WTC11 (cell line): Measurements from ENCODE around the gene SMIM38.

Experiments
- ATF1 ChIP-seq: sonication (generic); formaldehyde crosslinking; IDR thresholded peaks from 2 replicates; pipeline ENCODE4 v1.8.1; 2023; ENCODE audit warnings: mild to moderate bottlenecking, moderate library complexity, missing genetic modification reagents
- CREB1 ChIP-seq: sonication (generic); formaldehyde crosslinking; IDR thresholded peaks from 2 replicates; pipeline ENCODE4 v1.8.0; 2023; ENCODE audit warnings: mild to moderate bottlenecking, missing genetic modification reagents
- ETV6 ChIP-seq: sonication (generic); formaldehyde crosslinking; IDR thresholded peaks from 2 replicates; pipeline ENCODE4 v1.8.1; 2022; ENCODE audit warnings: mild to moderate bottlenecking, missing genetic modification reagents
- TEAD4 ChIP-seq: sonication (generic); formaldehyde crosslinking; IDR thresholded peaks from 2 replicates; pipeline ENCODE4 v1.8.0; 2022; ENCODE audit warnings: mild to moderate bottlenecking, missing genetic modification reagents
- ZNF232 ChIP-seq: sonication (generic); formaldehyde crosslinking; IDR thresholded peaks from 2 replicates; pipeline ENCODE4 v1.8.0; 2022; ENCODE audit warnings: mild to moderate bottlenecking, missing genetic modification reagents
- ZNF263 ChIP-seq: sonication (generic); formaldehyde crosslinking; IDR thresholded peaks from 2 replicates; pipeline ENCODE4 v1.8.1; 2022; ENCODE audit warnings: low read depth, mild to moderate bottlenecking, moderate library complexity, missing genetic modification reagents
- TF ChIP-seq, protein P1 (sequence below): sonication (generic); formaldehyde crosslinking; IDR thresholded peaks from 2 replicates; pipeline ENCODE4 v1.8.0; 2023; ENCODE audit warnings: missing genetic modification reagents, mild to moderate bottlenecking, borderline replicate concordance
- TF ChIP-seq, protein P2 (sequence below): fragments of 200-600 bp; IDR thresholded peaks from 2 replicates; pipeline ENCODE4 v1.8.0; 2022; ENCODE audit warnings: antibody characterized with exemption
- TF ChIP-seq, protein P3 (sequence below): fragments of 250-450 bp; sonication (Bioruptor Pico); IDR thresholded peaks from 2 replicates; pipeline ENCODE4 v2.1.2; 2022; ENCODE audit warnings: mild to moderate bottlenecking, moderate library complexity
- TF ChIP-seq, protein P4 (sequence below): fragments of 250-450 bp; sonication (Bioruptor Pico); IDR thresholded peaks from 2 replicates; pipeline ENCODE4 v1.9.0; 2021; ENCODE audit warnings: mild to moderate bottlenecking
- TF ChIP-seq, protein P5 (sequence below): sonication (generic); formaldehyde crosslinking; IDR thresholded peaks from 2 replicates; pipeline ENCODE4 v1.8.0; 2022; ENCODE audit warnings: missing genetic modification reagents
- TF ChIP-seq, protein P6 (sequence below): sonication (generic); formaldehyde crosslinking; conservative IDR thresholded peaks from 2 replicates; pipeline ENCODE4 v1.8.1; 2022; ENCODE audit warnings: mild to moderate bottlenecking, missing genetic modification reagents
- TF ChIP-seq, protein P7 (sequence below): sonication (generic); formaldehyde crosslinking; IDR thresholded peaks from 2 replicates; pipeline ENCODE4 v1.8.1; 2022; ENCODE audit warnings: mild to moderate bottlenecking, moderate library complexity, missing genetic modification reagents
- TF ChIP-seq, protein P8 (sequence below): sonication (generic); formaldehyde crosslinking; IDR thresholded peaks from 2 replicates; pipeline ENCODE4 v1.8.1; 2023; ENCODE audit warnings: mild to moderate bottlenecking, missing genetic modification reagents

DNA sequence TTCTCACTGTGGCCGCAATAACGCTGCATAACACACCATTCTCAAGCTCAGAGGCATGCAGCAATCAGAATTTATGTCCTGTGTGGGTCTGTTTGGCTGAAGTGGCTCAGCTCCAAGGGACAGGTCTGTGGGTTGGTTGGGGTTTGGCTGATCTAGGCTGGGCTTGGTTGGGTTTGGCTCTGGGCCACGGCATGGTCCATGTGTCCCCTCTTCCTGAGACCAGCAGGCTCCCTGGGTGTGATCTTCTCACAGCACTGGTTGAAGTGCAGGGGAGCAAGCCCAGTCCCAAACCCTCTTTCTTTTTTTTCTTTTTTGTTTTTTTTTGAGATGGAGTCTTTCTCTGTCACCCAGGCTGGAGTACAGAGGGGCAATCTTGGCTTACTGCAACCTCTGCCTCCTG lies 25.0 kb downstream of the SMIM38 start:
- TF ChIP-seq, protein P1, sequence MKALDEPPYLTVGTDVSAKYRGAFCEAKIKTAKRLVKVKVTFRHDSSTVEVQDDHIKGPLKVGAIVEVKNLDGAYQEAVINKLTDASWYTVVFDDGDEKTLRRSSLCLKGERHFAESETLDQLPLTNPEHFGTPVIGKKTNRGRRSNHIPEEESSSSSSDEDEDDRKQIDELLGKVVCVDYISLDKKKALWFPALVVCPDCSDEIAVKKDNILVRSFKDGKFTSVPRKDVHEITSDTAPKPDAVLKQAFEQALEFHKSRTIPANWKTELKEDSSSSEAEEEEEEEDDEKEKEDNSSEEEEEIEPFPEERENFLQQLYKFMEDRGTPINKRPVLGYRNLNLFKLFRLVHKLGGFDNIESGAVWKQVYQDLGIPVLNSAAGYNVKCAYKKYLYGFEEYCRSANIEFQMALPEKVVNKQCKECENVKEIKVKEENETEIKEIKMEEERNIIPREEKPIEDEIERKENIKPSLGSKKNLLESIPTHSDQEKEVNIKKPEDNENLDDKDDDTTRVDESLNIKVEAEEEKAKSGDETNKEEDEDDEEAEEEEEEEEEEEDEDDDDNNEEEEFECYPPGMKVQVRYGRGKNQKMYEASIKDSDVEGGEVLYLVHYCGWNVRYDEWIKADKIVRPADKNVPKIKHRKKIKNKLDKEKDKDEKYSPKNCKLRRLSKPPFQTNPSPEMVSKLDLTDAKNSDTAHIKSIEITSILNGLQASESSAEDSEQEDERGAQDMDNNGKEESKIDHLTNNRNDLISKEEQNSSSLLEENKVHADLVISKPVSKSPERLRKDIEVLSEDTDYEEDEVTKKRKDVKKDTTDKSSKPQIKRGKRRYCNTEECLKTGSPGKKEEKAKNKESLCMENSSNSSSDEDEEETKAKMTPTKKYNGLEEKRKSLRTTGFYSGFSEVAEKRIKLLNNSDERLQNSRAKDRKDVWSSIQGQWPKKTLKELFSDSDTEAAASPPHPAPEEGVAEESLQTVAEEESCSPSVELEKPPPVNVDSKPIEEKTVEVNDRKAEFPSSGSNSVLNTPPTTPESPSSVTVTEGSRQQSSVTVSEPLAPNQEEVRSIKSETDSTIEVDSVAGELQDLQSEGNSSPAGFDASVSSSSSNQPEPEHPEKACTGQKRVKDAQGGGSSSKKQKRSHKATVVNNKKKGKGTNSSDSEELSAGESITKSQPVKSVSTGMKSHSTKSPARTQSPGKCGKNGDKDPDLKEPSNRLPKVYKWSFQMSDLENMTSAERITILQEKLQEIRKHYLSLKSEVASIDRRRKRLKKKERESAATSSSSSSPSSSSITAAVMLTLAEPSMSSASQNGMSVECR (CRISPR knock-in tag) = no peak
- TF ChIP-seq, protein P2, sequence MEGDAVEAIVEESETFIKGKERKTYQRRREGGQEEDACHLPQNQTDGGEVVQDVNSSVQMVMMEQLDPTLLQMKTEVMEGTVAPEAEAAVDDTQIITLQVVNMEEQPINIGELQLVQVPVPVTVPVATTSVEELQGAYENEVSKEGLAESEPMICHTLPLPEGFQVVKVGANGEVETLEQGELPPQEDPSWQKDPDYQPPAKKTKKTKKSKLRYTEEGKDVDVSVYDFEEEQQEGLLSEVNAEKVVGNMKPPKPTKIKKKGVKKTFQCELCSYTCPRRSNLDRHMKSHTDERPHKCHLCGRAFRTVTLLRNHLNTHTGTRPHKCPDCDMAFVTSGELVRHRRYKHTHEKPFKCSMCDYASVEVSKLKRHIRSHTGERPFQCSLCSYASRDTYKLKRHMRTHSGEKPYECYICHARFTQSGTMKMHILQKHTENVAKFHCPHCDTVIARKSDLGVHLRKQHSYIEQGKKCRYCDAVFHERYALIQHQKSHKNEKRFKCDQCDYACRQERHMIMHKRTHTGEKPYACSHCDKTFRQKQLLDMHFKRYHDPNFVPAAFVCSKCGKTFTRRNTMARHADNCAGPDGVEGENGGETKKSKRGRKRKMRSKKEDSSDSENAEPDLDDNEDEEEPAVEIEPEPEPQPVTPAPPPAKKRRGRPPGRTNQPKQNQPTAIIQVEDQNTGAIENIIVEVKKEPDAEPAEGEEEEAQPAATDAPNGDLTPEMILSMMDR = no peak
- TF ChIP-seq, protein P3, sequence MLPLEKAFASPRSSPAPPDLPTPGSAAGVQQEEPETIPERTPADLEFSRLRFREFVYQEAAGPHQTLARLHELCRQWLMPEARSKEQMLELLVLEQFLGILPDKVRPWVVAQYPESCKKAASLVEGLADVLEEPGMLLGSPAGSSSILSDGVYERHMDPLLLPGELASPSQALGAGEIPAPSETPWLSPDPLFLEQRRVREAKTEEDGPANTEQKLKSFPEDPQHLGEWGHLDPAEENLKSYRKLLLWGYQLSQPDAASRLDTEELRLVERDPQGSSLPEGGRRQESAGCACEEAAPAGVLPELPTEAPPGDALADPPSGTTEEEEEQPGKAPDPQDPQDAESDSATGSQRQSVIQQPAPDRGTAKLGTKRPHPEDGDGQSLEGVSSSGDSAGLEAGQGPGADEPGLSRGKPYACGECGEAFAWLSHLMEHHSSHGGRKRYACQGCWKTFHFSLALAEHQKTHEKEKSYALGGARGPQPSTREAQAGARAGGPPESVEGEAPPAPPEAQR (CRISPR knock-in tag) = no peak
- TF ChIP-seq, protein P4, sequence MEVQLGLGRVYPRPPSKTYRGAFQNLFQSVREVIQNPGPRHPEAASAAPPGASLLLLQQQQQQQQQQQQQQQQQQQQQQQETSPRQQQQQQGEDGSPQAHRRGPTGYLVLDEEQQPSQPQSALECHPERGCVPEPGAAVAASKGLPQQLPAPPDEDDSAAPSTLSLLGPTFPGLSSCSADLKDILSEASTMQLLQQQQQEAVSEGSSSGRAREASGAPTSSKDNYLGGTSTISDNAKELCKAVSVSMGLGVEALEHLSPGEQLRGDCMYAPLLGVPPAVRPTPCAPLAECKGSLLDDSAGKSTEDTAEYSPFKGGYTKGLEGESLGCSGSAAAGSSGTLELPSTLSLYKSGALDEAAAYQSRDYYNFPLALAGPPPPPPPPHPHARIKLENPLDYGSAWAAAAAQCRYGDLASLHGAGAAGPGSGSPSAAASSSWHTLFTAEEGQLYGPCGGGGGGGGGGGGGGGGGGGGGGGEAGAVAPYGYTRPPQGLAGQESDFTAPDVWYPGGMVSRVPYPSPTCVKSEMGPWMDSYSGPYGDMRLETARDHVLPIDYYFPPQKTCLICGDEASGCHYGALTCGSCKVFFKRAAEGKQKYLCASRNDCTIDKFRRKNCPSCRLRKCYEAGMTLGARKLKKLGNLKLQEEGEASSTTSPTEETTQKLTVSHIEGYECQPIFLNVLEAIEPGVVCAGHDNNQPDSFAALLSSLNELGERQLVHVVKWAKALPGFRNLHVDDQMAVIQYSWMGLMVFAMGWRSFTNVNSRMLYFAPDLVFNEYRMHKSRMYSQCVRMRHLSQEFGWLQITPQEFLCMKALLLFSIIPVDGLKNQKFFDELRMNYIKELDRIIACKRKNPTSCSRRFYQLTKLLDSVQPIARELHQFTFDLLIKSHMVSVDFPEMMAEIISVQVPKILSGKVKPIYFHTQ (CRISPR knock-in tag) = no peak
- TF ChIP-seq CREB1 (CRISPR knock-in tag) (no peak), ZNF232 (CRISPR knock-in tag) (no peak), ATF1 (no peak), TEAD4 (CRISPR knock-in tag) (no peak), ETV6 (no peak), ZNF263 (CRISPR knock-in tag) (no peak)
- TF ChIP-seq, protein P5, sequence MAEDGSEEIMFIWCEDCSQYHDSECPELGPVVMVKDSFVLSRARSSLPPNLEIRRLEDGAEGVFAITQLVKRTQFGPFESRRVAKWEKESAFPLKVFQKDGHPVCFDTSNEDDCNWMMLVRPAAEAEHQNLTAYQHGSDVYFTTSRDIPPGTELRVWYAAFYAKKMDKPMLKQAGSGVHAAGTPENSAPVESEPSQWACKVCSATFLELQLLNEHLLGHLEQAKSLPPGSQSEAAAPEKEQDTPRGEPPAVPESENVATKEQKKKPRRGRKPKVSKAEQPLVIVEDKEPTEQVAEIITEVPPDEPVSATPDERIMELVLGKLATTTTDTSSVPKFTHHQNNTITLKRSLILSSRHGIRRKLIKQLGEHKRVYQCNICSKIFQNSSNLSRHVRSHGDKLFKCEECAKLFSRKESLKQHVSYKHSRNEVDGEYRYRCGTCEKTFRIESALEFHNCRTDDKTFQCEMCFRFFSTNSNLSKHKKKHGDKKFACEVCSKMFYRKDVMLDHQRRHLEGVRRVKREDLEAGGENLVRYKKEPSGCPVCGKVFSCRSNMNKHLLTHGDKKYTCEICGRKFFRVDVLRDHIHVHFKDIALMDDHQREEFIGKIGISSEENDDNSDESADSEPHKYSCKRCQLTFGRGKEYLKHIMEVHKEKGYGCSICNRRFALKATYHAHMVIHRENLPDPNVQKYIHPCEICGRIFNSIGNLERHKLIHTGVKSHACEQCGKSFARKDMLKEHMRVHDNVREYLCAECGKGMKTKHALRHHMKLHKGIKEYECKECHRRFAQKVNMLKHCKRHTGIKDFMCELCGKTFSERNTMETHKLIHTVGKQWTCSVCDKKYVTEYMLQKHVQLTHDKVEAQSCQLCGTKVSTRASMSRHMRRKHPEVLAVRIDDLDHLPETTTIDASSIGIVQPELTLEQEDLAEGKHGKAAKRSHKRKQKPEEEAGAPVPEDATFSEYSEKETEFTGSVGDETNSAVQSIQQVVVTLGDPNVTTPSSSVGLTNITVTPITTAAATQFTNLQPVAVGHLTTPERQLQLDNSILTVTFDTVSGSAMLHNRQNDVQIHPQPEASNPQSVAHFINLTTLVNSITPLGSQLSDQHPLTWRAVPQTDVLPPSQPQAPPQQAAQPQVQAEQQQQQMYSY = no peak
- TF ChIP-seq, protein P6, sequence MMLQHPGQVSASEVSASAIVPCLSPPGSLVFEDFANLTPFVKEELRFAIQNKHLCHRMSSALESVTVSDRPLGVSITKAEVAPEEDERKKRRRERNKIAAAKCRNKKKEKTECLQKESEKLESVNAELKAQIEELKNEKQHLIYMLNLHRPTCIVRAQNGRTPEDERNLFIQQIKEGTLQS (CRISPR knock-in tag) = no peak
- TF ChIP-seq, protein P7, sequence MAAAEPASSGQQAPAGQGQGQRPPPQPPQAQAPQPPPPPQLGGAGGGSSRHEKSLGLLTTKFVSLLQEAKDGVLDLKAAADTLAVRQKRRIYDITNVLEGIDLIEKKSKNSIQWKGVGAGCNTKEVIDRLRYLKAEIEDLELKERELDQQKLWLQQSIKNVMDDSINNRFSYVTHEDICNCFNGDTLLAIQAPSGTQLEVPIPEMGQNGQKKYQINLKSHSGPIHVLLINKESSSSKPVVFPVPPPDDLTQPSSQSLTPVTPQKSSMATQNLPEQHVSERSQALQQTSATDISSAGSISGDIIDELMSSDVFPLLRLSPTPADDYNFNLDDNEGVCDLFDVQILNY (CRISPR knock-in tag) = no peak
- TF ChIP-seq, protein P8, sequence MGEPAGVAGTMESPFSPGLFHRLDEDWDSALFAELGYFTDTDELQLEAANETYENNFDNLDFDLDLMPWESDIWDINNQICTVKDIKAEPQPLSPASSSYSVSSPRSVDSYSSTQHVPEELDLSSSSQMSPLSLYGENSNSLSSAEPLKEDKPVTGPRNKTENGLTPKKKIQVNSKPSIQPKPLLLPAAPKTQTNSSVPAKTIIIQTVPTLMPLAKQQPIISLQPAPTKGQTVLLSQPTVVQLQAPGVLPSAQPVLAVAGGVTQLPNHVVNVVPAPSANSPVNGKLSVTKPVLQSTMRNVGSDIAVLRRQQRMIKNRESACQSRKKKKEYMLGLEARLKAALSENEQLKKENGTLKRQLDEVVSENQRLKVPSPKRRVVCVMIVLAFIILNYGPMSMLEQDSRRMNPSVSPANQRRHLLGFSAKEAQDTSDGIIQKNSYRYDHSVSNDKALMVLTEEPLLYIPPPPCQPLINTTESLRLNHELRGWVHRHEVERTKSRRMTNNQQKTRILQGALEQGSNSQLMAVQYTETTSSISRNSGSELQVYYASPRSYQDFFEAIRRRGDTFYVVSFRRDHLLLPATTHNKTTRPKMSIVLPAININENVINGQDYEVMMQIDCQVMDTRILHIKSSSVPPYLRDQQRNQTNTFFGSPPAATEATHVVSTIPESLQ (CRISPR knock-in tag) = no peak
